Rectal smooth muscle tissue (tissue), 1 donor: ENCODE data around the gene NSDHL.

Experiments used
- H3K27ac ChIP-seq: one replicate; pipeline ENCODE4 v1.7.0; 2013; ENCODE audit warnings: low read depth, low read length, inconsistent platforms
- H3K27me3 ChIP-seq: one replicate; pipeline ENCODE4 v1.7.0; 2013; ENCODE audit warnings: low read length; ENCODE audit not compliant: control insufficient read depth, insufficient read depth
- H3K36me3 ChIP-seq: one replicate; pipeline ENCODE4 v1.7.0; 2013; ENCODE audit warnings: low read length; ENCODE audit not compliant: control insufficient read depth, insufficient read depth
- H3K4me1 ChIP-seq: one replicate; pipeline ENCODE4 v1.7.0; 2013; ENCODE audit warnings: low read length; ENCODE audit not compliant: control insufficient read depth, insufficient read depth
- H3K4me3 ChIP-seq: one replicate; pipeline ENCODE4 v1.7.0; 2013; ENCODE audit warnings: low read length
- H3K9ac ChIP-seq: one replicate; pipeline ENCODE4 v1.7.0; 2013; ENCODE audit warnings: low read length

NSDHL gene

DNA sequence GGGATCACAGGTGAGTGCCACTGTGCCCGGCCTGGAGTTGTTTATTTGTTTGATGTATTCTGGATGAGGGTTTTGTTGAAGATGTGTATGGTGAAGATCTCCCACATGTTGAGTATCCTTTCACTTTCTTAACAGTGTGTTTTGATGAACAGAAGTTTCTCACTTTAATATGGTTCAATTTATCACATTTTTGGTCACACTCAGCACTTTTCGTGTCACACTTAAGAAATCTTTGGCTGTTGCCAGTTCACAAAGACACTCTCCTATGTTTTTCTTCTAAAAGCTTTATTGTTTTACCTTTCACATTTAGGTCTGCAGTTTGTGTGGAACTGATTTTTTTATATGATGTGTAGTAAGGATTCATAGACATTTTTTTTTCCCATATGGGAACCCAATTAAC lies 50.4 kb downstream of the NSDHL start:
- H3K27me3 ChIP-seq: no peaks in the 10 kb centered on the region
- no peaks in the 10 kb centered on the region for H3K4me1 ChIP-seq
- H3K27ac ChIP-seq: no peak overlapping the region
- H3K4me3 ChIP-seq: no peak overlapping the region
- H3K36me3 ChIP-seq: no peaks in the 10 kb centered on the region
- no peak overlapping the region for H3K9ac ChIP-seq

DNA sequence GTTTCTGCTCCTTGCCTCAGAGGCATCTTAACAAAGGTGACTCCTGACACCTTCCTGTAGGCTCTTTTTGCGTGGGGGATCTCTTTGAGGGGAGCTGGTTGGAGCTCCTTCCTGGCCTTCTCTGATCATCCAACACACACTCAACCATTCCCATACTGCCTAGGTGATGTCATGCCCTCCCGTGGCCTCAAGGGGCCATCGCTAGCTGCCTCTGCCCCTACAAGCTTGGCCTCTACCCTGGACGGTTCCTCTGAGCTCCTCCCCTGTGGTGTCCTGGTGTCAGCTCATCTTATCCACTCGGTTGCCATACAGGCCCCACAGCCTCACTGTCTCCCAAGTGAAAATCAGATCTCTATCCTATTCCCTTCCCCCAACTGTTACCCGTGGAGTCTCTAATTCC lies 53.3 kb downstream of the NSDHL start:
- Histone ChIP-seq H3K27me3 (no peaks in the 10 kb centered on the region), H3K36me3 (no peaks in the 10 kb centered on the region), H3K4me1 (no peaks in the 10 kb centered on the region), H3K4me3 (no peak overlapping the region), H3K27ac (no peak overlapping the region), H3K9ac (no peak overlapping the region)

DNA sequence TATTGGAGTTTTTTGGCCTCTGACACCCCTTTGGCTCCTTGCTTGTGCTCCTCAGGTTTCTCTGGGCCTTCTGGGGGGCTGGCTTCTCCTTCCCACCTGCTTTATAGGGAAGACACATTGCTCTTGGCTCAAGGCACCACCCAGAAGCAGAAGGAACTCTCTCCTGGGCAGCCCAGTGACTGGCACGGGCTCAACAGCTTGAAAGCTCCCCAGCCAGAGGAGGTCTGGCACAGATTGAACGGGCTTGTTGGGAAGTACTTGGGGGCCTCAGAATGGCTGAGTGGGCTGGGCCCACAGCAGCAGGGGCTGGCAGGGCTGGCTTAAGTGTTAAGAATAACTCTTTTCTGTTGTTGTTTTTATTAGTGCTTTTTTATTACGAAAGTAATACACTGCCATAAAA lies 55.9 kb downstream of the NSDHL start:
- Histone ChIP-seq H3K36me3 (no peaks in the 10 kb centered on the region), H3K27ac (no peak overlapping the region), H3K9ac (no peak overlapping the region), H3K27me3 (peaks cover 7% of the 10 kb centered on the region), H3K4me3 (no peak overlapping the region), H3K4me1 (no peaks in the 10 kb centered on the region)

DNA sequence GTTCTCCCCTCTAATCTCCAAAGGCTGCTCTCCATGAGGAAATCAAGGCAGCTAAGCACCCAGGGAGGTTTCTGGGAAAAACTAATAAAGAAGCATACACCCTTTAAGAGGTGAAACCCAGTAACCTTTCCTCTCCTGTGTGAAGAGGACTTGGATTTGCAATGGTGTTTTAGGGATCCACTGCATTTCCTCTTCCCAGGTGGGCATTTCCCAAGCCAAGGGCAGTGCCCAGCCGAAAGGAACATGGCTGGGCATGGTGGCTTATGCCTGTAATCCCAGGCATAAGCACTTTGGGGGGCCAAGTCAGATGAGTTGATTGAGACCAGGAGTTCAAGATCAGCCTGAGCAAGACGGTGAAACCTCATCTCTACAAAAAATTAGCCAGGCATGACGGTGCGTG lies 61.6 kb downstream of the NSDHL start:
- no peaks in the 10 kb centered on the region for H3K36me3 ChIP-seq
- no peak overlapping the region for H3K27ac ChIP-seq
- no peak overlapping the region for H3K4me3 ChIP-seq
- H3K9ac ChIP-seq: no peak overlapping the region
- peaks cover 13% of the 10 kb centered on the region for H3K27me3 ChIP-seq
- no peaks in the 10 kb centered on the region for H3K4me1 ChIP-seq

DNA sequence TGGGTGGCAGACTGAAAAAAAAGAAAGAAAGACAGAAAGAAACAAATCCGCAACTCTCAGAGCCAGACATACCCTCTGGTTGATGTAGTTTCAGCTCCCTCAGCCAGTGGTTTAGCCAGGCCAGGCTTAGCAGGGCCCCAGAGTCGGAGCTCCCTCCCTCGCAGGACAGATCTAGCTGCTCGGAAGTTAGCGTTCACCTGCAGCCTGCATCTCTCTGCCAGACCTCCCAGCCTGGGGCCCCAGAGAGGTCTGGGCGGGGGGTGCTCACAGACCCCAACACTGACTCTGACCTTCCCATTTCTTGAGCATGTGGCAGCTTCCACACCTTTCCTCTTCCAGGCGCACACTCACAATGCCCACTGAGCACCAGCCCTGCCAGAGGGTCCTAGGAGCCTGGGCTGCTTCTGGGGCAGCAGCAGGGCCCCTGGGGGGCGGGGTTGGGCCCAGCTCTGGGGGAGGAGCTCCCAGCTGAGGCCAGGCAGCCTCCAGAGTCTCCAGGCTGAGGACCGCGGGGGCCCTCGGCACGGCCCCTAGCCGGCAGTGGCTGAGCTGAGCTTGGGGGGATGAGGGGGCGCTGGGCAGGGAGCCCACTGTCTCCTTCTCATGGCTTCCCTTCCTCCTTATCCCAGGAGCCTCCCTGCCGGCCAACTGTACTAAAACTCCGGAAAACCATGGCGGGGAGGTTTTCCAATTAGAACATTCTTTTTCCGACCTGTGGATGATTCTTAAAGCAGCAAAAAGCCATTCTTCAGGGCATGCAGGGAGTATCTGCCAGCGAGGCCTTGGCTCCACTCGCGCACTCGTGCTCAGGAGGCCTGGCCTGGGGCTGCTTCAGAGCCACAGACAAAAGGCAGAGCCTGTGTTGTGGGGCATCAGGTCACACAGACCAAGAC lies 62.4 kb downstream of the NSDHL start:
- Histone ChIP-seq H3K27me3 (peaks cover 14% of the 10 kb centered on the region), H3K36me3 (no peaks in the 10 kb centered on the region), H3K4me3 (no peak overlapping the region), H3K9ac (no peak overlapping the region), H3K27ac (no peak overlapping the region), H3K4me1 (no peaks in the 10 kb centered on the region)

DNA sequence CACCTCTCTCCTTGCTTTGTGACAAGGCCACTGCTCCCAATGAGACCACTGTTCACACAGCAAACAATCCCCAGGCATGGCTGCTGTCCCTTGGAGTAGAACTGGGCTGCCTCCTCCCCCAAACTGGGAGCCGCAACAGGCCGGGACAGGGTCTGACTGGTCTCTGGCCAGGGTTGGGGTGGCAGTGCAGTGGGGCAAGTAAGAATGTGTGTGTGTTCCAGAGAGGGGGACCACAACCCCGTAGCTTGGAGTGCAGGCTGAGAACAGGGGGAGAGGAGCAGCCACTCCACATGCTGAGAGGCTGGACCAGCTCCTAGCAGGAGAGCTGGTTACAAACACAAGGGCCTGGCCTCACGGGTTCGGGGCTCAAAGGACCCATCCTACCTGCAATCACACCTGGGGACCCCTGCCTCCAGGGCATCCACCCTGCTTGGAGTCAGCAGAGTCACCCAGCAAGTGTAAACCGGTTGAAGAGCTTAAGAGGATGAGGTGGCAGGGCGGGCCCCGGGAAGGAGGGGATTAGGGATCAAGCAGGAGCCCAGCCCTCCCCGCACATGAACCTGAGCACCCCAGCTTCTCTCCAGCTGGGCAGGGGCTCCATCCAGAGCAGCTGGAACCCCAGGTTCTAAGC lies 63.2 kb downstream of the NSDHL start:
- no peak overlapping the region for H3K27ac ChIP-seq
- peaks cover 21% of the 10 kb centered on the region for H3K27me3 ChIP-seq

DNA sequence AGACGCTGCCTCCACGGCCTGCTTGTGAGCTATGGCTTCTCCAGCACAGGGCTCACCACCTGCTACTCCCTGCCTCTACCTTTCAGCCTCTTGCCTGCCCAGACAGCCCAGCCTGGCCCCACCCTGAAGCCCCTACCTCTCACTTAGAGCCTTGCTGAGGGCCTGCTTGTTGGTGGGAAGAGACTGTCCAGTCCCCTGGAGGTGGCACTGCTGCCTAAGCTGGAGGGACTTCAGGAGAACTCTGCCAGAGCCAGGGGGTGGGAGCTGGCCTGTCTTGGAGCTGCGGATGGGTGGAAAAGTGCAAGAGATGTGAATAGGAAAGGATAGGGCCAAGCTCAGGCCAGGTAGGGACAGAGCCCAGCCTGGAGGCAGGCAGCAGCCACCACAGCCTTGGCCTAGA lies 64.3 kb downstream of the NSDHL start:
- no peaks in the 10 kb centered on the region for H3K4me1 ChIP-seq
- no peak overlapping the region for H3K4me3 ChIP-seq
- H3K9ac ChIP-seq: no peak overlapping the region
- H3K27ac ChIP-seq: no peak overlapping the region
- no peaks in the 10 kb centered on the region for H3K36me3 ChIP-seq
- H3K27me3 ChIP-seq: peaks cover 19% of the 10 kb centered on the region

More for the DNA sequence above, 63.2 kb downstream of the NSDHL start:
- Histone ChIP-seq H3K4me1 (no peaks in the 10 kb centered on the region), H3K36me3 (no peaks in the 10 kb centered on the region), H3K9ac (no peak overlapping the region), H3K4me3 (no peak overlapping the region)

DNA sequence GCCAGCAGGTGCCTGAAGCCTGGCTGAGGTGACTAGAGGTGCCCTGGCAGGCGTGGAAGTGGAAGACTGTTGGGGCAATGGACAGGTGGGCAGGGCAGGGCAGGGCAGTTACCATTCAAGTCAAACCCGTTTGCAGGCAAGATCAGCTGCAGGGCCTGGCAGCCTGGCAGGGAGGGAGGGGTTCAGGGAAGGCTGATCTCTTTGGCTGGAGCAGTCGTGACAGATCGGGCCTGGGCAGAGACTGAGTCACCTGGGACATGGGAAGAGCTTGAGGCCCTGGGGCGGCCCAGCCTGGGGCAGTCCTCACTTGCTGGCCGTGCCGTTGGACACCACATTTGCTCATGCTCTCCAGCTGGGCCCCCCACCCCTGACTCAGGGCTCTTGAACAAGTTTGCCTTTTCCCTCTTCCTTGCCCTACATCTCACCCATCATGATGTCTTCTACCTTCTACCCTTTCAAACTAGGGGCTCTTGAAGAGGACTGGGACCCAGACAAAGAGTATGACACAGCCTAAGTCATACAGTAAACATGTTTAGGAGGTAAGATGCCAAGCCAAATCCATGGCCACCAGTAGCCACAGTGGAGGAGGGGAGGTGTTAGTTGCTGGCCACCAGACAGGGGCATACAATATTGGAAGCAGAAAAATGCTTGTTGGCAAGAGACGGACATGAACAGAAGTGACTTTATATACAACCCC lies 65.0 kb downstream of the NSDHL start:
- no peak overlapping the region for H3K4me3 ChIP-seq
- H3K4me1 ChIP-seq: no peaks in the 10 kb centered on the region
- peaks cover 20% of the 10 kb centered on the region for H3K27me3 ChIP-seq
- H3K27ac ChIP-seq: no peak overlapping the region
- no peak overlapping the region for H3K9ac ChIP-seq
- H3K36me3 ChIP-seq: no peaks in the 10 kb centered on the region

DNA sequence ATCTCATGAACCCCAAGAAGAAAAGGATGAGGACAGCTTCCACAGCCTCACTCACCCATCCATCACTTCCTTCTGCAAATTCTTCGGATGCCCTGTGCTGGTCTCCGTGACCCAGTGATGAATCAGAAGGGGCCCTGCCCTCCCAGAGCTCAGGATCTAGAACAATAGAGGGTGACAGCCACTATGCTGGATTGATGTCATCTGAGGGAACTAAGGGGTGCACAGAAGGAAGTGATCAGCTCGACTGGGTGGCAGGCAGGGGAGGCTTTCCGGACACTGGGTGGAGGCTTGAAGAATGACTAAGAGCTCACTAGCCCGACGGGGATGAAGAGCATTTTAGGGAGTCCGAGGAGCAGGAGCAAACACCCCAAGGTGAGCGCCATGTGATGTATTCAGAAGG lies 65.6 kb downstream of the NSDHL start:
- Histone ChIP-seq H3K27me3 (peaks cover 18% of the 10 kb centered on the region), H3K4me1 (no peaks in the 10 kb centered on the region), H3K4me3 (no peak overlapping the region), H3K27ac (no peak overlapping the region), H3K9ac (no peak overlapping the region), H3K36me3 (no peaks in the 10 kb centered on the region)

DNA sequence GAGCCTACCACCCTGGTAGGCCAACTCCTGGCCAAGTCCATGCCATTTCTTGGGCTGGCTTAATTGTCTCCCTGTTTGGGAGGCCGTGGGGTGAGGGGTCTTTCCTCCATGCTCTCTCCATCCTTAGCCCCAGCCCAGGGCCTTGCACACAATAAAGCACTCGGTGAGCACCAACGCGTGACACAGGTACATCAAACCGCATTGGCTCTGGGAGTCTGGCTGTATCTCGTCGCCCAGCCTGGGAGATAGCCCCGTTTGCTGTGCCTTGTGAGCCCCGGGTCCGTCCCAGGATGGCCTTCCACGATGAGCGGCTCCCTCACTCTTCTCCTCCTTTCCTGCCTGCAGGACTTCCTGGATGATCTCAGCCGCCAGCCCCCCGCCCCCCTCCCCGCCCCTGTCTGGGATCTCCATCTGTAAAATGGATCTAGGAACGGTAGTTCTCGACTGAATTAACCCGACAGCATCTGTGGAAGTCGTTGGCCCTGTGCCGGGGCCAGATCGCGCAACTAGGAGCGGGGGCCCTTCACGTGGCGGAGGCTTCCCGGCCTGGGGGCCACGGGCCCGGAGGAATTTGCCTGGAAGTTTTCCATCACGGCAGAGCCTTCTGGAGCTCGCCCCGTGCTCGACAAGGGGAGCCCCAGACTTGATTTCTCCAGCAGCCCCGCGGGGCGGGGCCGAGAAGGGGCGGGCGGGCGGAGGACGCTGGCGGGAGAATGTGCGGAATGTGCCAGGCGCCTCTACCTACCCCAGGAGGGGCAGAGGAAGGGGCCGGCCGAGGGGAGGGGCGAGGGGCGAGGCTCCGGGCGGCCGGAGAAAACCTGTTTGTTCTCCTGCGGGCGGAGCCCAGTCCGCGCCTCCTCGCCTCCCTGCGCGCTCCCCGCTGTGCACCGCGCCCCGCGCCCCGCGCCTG lies 66.6 kb downstream of the NSDHL start, which contains the start of gene ZNF185:
Gene ZNF185 (plus strand): TSS at position 846 of the 910 bp plus-strand sequence. CDS start 16,423 bp downstream, outside the sequence.
- Histone ChIP-seq H3K9ac (no peak within 1 kb of the TSS), H3K4me3 (no peak within 1 kb of the TSS), H3K27ac (no peak within 1 kb of the TSS), H3K36me3 (no peaks in the 10 kb centered on the region), H3K27me3 (peaks cover 22% of the 10 kb centered on the region), H3K4me1 (no peaks in the 10 kb centered on the region)

DNA sequence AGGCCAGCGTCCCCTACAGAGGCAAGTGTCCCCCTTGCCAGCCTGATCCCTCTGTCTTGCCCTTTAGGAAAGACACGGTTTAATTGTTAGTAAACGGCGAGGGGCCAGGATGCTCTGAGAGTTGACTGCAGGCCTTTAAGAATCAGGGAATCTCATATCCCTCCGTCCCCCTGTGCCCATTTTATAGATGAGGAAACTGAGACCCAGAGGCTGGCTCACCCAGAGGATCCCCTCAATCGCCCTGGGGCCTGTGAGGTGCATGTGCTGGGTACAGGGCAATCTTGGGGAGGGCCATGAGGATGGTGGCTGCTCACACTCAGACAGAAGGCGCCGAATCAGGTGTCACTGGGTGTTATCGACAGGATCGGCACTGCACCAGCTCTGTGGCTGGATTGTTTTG lies 67.6 kb downstream of the NSDHL start:
- Histone ChIP-seq H3K27ac (no peak overlapping the region), H3K36me3 (no peaks in the 10 kb centered on the region), H3K27me3 (peaks cover 22% of the 10 kb centered on the region), H3K4me3 (no peak overlapping the region), H3K9ac (no peak overlapping the region), H3K4me1 (no peaks in the 10 kb centered on the region)
